Skeletal muscle cell (primary cell): ENCODE results near the gene MAML2.
A peak's percentile ranks its signal among the peaks of the same experiment; 100 is the strongest.

Source experiments
- DNase-seq: peaks from one replicate; pipeline ENCODE4 v3.0.0-alpha.2; 2010; ENCODE audit warnings: low read depth
- H3K4me3 ChIP-seq: 2 replicates; pipeline ENCODE4 v1.5.1; 2011; ENCODE audit warnings: low read depth, mild to moderate bottlenecking, control low read depth, low read length, moderate library complexity

The MAML2 gene

GRCh38 chr11:96179905-96180304 lies 163.1 kb downstream of the MAML2 start:
- no peak for DNase-seq
- no peak overlapping the region for H3K4me3 ChIP-seq

GRCh38 chr11:96178887-96179279 lies 164.1 kb downstream of the MAML2 start:
- H3K4me3 ChIP-seq: no peak overlapping the region
- DNase-seq: no peak

- H3K4me3 ChIP-seq: no peak overlapping the region
- no peak for DNase-seq
These were observed 164.7 kb downstream of the MAML2 start for GRCh38 chr11:96178049-96178886.

- DNase-seq: no peak
- H3K4me3 ChIP-seq: no peak overlapping the region
These were observed 165.8 kb downstream of the MAML2 start for GRCh38 chr11:96177146-96177545.

GRCh38 chr11:96173906-96174305 lies 169.1 kb downstream of the MAML2 start:
- H3K4me3 ChIP-seq: no peak overlapping the region

GRCh38 chr11:96173422-96173821 lies 169.6 kb downstream of the MAML2 start:
- DNase-seq: no peak
- no peak overlapping the region for H3K4me3 ChIP-seq

More at GRCh38 chr11:96173906-96174305, 169.1 kb downstream of the MAML2 start:
- DNase-seq: no peak

- H3K4me3 ChIP-seq: no peak overlapping the region
- DNase-seq: no peak
These were observed 170.4 kb downstream of the MAML2 start for GRCh38 chr11:96172604-96173003.

GRCh38 chr11:96169250-96169649 lies 173.7 kb downstream of the MAML2 start:
- no peak for DNase-seq
- no peak overlapping the region for H3K4me3 ChIP-seq

GRCh38 chr11:96168623-96169022 lies 174.4 kb downstream of the MAML2 start:
- DNase-seq: peak; percentile 86
- H3K4me3 ChIP-seq: no peak overlapping the region

GRCh38 chr11:96167787-96168186 lies 175.2 kb downstream of the MAML2 start:
- DNase-seq: no peak
- H3K4me3 ChIP-seq: no peak overlapping the region

- H3K4me3 ChIP-seq: no peak overlapping the region
- DNase-seq: no peak
These were observed 175.7 kb downstream of the MAML2 start for GRCh38 chr11:96167203-96167758.

- H3K4me3 ChIP-seq: no peak overlapping the region
- DNase-seq: peak; percentile 98
These were observed 180.0 kb downstream of the MAML2 start for GRCh38 chr11:96162816-96163499.

- peak; percentile 48 for DNase-seq
These were observed 181.5 kb downstream of the MAML2 start for GRCh38 chr11:96161307-96162089.

GRCh38 chr11:96160732-96161306 lies 182.2 kb downstream of the MAML2 start:
- H3K4me3 ChIP-seq: no peak overlapping the region

More at GRCh38 chr11:96161307-96162089, 181.5 kb downstream of the MAML2 start:
- no peak overlapping the region for H3K4me3 ChIP-seq

GRCh38 chr11:96159968-96160367 lies 183.0 kb downstream of the MAML2 start:
- DNase-seq: no peak
- H3K4me3 ChIP-seq: no peak overlapping the region

More at GRCh38 chr11:96160732-96161306, 182.2 kb downstream of the MAML2 start:
- no peak for DNase-seq

- DNase-seq: no peak
- no peak overlapping the region for H3K4me3 ChIP-seq
These were observed 184.9 kb downstream of the MAML2 start for GRCh38 chr11:96158126-96158525.

- H3K4me3 ChIP-seq: no peak overlapping the region
- DNase-seq: no peak
These were observed 185.5 kb downstream of the MAML2 start for GRCh38 chr11:96157517-96157873.

- no peak for DNase-seq
- H3K4me3 ChIP-seq: no peak overlapping the region
These were observed 186.6 kb downstream of the MAML2 start for GRCh38 chr11:96156379-96156722.

- no peak overlapping the region for H3K4me3 ChIP-seq
- peak; percentile 99 for DNase-seq
These were observed 187.2 kb downstream of the MAML2 start for GRCh38 chr11:96155627-96156378.
